Breast epithelium (tissue), 4 donors: ENCODE measurements around the gene AFP. TPM values are rescaled to one million over a fixed set of nuclear protein-coding genes. Genes with fewer than 3 reads are reported as not detected.

ENCODE experiments used
- DNase-seq, 2 donors: peaks; one replicate each; pipeline ENCODE4 v3.0.0-alpha.2; 2019; ENCODE audit warnings: low spot score in 2 of 2
- H3K27ac ChIP-seq, 2 donors: fragments of 200-600 bp; sonication (generic) in 1 of 2; one replicate each; pipeline ENCODE4 v1.5.1; 2016 to 2019; ENCODE audit warnings: mild to moderate bottlenecking in 1 of 2
- H3K27me3 ChIP-seq, 2 donors: fragments of 200-600 bp; sonication (generic) in 1 of 2; one replicate each; pipeline versions ENCODE4 v1.5.1 to v1.6.0; 2017 to 2019; ENCODE audit warnings: control low read depth in 1 of 2, mild to moderate bottlenecking in 1 of 2
- H3K36me3 ChIP-seq: fragments of 200-600 bp; one replicate; pipeline ENCODE4 v1.5.1; 2019
- H3K4me1 ChIP-seq, 2 donors: fragments of 200-600 bp; sonication (generic); one replicate each; pipeline ENCODE4 v1.5.1; 2016 to 2019; ENCODE audit warnings: control low read depth in 1 of 2
- H3K4me3 ChIP-seq, 3 donors: fragments of 200-600 bp; sonication (generic); 1 replicate in 2 of 3; 2 replicates in 1 of 3; pipeline ENCODE4 v1.5.1; 2016 to 2019; ENCODE audit warnings: mild to moderate bottlenecking in 3 of 3, moderate library complexity in 2 of 3
- H3K9me3 ChIP-seq, 2 donors: fragments of 200-600 bp; sonication (generic) in 1 of 2; one replicate each; pipeline ENCODE4 v1.5.1; 2016 to 2019; ENCODE audit warnings: control low read depth in 1 of 2
- CTCF ChIP-seq, 3 donors: fragments of 450-650 bp; IDR thresholded peaks; one replicate each; pipeline ENCODE4 v1.5.1; 2016 to 2017; ENCODE audit warnings: antibody characterized with exemption in 3 of 3, mild to moderate bottlenecking in 3 of 3, moderate library complexity in 3 of 3
- POLR2A ChIP-seq: fragments of 450-650 bp; IDR thresholded peaks from one replicate; pipeline ENCODE4 v1.6.1; 2016; ENCODE audit warnings: antibody characterized with exemption, mild to moderate bottlenecking, moderate library complexity
- POLR2AphosphoS5 ChIP-seq, 3 donors: sonication (generic); formaldehyde crosslinking; IDR thresholded peaks; one replicate each; pipeline ENCODE4 v1.6.1; 2017; ENCODE audit warnings: antibody characterized with exemption in 3 of 3
- intact Hi-C: fragments of 100-400 bp; cut with DNase I; formaldehyde crosslinking; loops from one replicate; pipeline ENCODE4 v1.15.1; 2023; ENCODE audit warnings: low total_unique reads
- total RNA-seq, 3 donors: library from RNA; depleted of rRNA; stranded (reverse); fragments of >200 nt; gene quantifications; one replicate each; pipeline ENCODE4 v1.1.0, GENCODE V29; 2016

The AFP gene
- total RNA-seq, 3 donors from 2014 or later, result 3.2 TPM; not detected in 2

DNA sequence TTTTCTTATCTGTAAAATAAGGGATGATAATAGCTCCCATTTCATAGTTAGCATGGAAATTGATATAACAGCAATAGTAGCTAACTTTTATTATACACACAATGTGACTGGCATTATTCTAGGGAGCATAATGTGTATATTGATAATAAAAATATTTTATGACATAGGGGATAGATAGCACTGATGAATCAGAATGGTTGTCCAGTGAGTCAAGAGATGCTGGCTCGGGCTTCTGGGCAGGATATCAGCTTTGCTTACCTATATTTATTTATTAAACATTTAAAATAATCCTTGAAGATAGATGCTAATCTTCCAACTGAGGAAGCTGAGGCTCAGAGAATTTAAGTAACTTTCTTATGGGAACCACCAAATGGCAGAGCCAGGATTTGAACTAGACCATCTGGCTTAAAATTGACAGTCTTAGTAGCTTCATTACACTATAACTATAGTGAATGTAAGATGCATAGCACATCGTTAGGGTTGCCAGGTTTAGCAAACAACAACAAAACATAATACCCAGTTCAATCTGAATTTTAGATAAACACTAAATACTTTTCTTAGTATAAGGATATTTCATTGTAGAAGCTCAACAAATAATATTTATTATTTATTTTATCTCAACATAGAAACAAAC, 2.7 kb downstream of the AFP start:
- TF ChIP-seq POLR2AphosphoS5 (IDR thresholded peaks at IDR 0.05) (no peak), CTCF (IDR thresholded peaks at IDR 0.05) (no peak), POLR2A (no peak)
- intact Hi-C loops, result no loop called here
- H3K9me3 ChIP-seq, result no peaks in the 10 kb centered on the region
- no peaks in the 10 kb centered on the region for H3K36me3 ChIP-seq
- H3K4me3 ChIP-seq, result no peak overlapping the region
- H3K27me3 ChIP-seq, result no peaks in the 10 kb centered on the region
- H3K27ac ChIP-seq, result no peak overlapping the region
- no peak for DNase-seq
- no peaks in the 10 kb centered on the region for H3K4me1 ChIP-seq

DNA sequence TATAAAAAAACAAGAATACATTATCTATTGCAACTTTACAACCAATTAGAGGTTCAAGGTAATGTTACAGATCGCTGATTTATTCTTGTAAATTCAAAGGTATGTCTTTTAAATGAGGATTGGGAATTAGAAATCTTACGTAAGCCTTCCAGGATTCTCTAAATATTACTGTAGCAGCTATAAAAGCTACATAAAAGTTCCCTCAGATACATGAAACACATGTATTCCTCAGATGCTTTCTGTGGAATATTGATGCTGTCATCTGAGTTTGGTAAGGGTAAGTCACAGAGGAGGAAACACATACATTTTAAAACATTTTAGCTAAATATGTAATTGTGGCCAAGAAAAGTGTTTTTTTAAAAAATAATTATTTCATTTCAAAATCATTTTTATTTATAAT, 3.4 kb downstream of the AFP start:
- intact Hi-C loops, result no loop called here
- TF ChIP-seq POLR2AphosphoS5 (IDR thresholded peaks at IDR 0.05) (no peak), POLR2A (no peak), CTCF (IDR thresholded peaks at IDR 0.05) (no peak)
- H3K4me3 ChIP-seq, result no peak overlapping the region
- H3K9me3 ChIP-seq, result no peaks in the 10 kb centered on the region
- H3K27me3 ChIP-seq, result no peaks in the 10 kb centered on the region
- DNase-seq, result no peak
- no peak overlapping the region for H3K27ac ChIP-seq
- H3K4me1 ChIP-seq, result no peaks in the 10 kb centered on the region
- H3K36me3 ChIP-seq, result no peaks in the 10 kb centered on the region

DNA sequence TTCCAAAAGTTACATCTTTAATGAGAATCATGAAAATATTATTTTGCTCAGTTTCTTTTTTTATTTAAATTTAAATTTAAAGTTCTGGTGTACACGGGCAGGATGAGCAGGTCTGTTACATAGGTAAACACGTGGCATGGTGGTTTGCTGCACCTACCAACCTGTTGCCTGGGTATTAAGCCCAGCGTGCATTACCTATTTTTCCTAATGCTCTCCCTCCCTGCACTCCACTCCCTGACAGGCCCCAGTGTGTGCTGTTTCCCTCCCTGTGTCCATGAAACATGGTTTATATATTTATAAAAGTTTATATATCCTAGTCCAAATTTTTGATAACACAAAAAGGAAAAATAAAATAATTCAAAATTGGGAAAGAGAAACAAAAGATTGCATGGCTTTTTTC, 4.0 kb downstream of the AFP start:
- intact Hi-C loops, result no loop called here
- DNase-seq, result no peak
- H3K4me3 ChIP-seq, result no peak overlapping the region
- H3K4me1 ChIP-seq, result no peaks in the 10 kb centered on the region
- H3K27me3 ChIP-seq, result no peaks in the 10 kb centered on the region
- H3K9me3 ChIP-seq, result no peaks in the 10 kb centered on the region
- TF ChIP-seq POLR2AphosphoS5 (IDR thresholded peaks at IDR 0.05) (no peak), CTCF (IDR thresholded peaks at IDR 0.05) (no peak), POLR2A (no peak)
- no peak overlapping the region for H3K27ac ChIP-seq
- H3K36me3 ChIP-seq, result no peaks in the 10 kb centered on the region

DNA sequence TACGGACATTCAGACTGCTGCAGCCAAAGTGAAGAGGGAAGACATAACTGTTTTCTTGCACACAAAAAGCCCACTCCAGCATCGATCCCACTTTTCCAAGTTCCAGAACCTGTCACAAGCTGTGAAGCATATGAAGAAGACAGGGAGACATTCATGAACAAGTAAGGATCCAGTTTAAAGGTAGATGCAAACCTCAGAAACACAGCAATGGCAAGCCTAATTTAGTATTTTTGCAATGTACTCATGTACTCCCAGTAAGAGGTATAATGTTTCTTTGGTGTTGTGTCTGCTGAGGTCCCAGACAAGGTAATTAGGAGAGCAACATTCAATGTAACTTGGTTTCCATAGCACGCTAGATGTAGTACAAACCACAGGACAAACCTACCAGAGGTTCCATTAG, 4.6 kb downstream of the AFP start:
- no peaks in the 10 kb centered on the region for H3K36me3 ChIP-seq
- intact Hi-C loops, result no loop called here
- no peaks in the 10 kb centered on the region for H3K27me3 ChIP-seq
- no peak overlapping the region for H3K27ac ChIP-seq
- no peak overlapping the region for H3K4me3 ChIP-seq
- DNase-seq, result no peak
- TF ChIP-seq POLR2A, result no peak
- TF ChIP-seq POLR2AphosphoS5 (IDR thresholded peaks at IDR 0.05), result no peak
- no peak for TF ChIP-seq CTCF (IDR thresholded peaks at IDR 0.05)
- H3K4me1 ChIP-seq, result no peaks in the 10 kb centered on the region
- no peaks in the 10 kb centered on the region for H3K9me3 ChIP-seq

DNA sequence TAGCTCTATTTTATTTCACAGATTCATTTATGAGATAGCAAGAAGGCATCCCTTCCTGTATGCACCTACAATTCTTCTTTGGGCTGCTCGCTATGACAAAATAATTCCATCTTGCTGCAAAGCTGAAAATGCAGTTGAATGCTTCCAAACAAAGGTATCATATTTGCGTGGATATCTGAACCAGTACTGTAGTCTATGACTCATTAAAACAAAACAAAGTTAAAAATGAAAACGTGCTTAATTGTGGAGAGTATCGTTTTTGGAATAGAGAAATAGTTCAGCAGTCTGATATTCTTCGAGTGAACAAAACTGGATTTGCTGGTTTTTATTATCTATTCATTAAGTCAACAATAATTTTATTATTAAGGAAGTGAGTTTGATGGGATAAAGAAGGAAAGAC, 6.3 kb downstream of the AFP start:
- no peak overlapping the region for H3K27ac ChIP-seq
- H3K4me3 ChIP-seq, result no peak overlapping the region
- no peaks in the 10 kb centered on the region for H3K27me3 ChIP-seq
- DNase-seq, result no peak
- intact Hi-C loops, result no loop called here
- H3K4me1 ChIP-seq, result no peaks in the 10 kb centered on the region
- H3K9me3 ChIP-seq, result no peaks in the 10 kb centered on the region
- no peak for TF ChIP-seq POLR2A
- TF ChIP-seq POLR2AphosphoS5 (IDR thresholded peaks at IDR 0.05), result no peak
- TF ChIP-seq CTCF (IDR thresholded peaks at IDR 0.05), result no peak
- H3K36me3 ChIP-seq, result no peaks in the 10 kb centered on the region
